GM19043 (cell line): ENCODE results near the gene C2orf42.
"Not testable (repeated sequence)": the region's sequence is repeated elsewhere in the genome, so short reads cannot be mapped to it uniquely, and the experiment has no call there.

Experiments
- ATAC-seq: cut with Tn5 transposase; IDR thresholded peaks from one replicate; pipeline ENCODE4 v1.9.1; 2021; ENCODE audit warnings: low read depth; ENCODE audit not compliant: unreplicated experiment

Gene C2orf42

DNA sequence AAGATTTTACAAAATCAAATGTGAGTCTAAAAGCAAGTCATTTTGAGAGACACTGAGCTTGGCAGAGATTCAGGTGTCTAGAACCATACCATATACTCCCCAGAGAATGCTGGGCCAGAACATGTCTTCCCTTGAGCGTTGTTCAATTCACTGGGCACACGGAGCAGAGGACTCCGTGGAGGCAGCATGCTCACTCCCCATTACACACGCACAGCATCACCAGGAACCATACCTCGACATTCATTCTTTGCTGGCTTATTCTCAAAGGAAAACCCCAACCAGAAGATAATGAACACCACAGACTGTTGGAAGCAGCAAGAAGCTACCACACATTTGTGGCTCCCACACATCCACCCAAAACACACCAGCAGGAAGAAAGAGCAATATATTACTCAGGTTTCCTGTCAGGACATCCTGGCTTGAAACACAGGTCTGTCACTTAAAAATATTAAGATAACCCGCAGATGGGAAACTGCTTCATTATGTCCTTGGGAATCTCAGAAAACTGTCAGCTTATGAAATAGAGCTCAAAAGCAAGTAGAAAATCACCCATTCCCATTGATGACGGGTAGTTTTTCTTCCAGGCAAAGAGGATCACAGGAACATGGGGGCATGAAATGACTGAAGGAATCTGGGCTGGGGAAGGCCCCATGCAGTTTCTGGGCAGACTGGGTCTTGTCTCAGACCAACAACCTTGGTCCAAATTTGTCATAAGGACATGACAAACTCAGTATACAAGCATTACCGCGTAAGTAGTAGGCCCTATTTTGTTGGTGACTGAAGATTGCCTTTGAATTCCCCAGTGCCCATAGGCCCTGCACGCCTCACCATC lies 57.1 kb downstream of the C2orf42 start:
- ATAC-seq: no peak

DNA sequence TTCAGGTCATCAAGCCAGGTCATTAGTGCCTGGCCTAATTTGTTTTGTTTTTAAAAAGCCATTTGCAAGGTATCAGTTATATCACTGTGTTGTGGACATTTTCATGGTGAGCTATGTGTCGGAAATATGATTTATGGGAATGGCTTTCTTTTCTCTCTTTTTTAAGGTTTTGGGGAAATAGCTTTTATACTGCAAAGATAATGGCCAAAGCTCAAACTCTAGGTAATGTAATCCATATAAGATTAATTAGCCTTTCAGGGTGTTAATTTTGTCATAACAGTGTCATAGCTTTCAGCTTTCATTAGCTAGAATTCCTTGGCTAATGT lies 57.7 kb downstream of the C2orf42 start:
- ATAC-seq: no peak

DNA sequence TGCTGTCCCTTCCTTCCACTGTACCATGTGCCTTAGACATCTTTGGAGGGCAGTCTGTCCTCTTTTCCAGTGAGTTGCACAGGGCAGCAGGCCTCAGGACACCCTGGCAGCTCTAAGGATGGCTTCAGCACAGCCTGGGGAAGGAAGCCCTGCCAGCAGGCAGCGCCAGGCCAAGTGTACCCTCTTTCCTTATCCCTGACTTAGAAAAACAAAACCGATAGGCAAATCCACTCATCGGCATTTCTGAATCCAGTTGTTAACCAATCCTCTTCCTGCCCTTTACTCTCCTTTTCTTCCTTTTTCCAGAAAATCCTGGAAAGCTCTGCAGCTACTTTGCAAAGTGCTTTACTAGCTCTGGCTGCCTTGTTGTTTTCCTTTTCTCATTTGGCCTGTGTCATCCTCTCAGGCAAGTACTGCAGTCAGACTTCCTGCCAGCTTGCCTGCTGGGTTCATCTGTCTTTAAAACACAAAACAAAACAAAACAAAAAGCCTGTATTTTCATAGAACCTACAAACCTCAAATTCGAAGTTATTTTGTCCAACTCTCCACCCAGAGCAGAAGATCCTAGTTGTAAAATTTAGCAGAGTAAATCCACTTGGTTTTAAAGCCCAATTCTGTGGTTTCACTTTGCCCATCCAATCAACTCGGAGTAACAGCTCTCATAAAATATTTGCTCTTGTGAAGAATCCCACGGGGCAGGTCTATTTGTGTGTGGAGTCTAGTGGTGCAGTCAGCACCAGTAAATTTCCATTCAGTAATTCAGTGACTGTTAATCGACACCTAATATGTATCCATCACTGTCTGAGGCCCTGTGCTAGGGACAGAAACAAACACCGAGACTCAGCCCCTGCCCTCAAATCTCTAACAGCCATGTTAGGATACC lies 58.3 kb downstream of the C2orf42 start:
- ATAC-seq: peak; percentile 68

DNA sequence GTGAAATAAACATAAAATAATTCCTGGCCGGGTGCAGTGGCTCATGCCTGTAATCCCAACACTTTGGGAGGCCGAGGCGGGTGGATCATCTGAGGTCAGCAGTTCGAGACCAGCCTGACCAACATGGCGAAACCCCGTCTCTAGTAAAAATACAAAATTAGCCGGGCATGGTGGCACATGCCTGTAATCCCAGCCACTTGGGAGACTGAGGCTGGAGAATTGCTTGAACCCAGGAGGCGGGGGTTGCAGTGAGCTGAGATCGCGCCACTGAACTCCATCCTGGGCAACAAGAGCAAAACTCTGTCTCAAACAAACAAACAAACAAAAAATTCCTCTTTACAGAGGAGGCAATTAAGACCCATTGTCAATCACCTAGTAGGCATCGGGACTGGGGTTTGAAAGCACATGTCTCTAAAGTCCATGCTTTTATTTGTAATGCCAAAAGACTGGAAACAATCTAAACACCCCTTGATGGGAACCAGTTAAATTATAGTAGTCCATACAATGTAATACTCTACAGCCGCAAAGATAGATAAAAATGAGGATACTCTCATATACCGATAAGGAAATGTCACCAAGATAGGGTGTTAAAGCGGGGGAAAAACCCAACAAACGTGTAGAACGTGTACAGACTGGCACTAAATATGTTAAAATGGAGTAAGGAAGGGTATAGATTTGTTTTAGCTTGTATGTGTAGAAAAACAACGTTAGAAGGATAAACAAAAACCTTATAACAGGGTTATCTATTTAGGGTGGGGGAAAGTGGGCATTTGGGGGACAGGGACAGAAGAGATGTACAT lies 59.3 kb downstream of the C2orf42 start:
- not testable (repeated sequence) for ATAC-seq

DNA sequence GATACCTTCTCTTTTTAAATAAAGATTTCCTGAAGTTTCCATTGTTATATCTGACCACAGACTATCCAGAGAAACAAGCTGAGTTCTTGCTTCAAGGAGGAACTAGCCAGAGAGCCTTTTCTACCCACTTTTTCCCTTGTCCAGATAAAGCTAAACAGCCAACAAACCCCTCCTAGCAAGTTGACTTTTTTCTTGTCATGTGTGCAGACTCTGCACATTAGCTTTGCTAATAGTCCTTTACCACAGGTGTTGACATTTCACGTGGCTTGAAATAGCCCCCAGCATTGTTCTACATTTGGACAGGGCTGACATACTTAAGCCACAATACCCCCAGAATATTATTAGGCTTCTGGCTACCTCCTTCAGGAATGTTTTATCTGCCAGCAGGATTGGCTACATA lies 62.8 kb downstream of the C2orf42 start:
- ATAC-seq: no peak

DNA sequence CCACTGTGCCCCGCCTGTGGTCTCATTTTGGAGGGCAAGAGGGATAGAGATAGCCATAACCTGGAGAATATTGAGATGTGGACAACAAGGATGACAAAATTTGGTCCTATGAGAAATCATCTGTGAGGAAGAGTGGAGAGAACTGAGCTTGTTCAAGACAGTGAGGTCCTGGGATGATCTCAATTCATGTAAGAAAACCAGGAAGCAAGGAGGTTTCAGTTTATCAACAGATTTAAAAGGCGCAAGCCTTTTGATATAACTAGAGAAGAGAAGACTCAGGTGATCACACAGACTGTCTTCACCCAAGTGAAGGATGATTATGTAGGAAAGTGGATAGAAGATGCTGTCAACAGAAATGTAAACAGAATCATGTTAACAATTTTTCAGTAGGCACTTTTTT lies 64.4 kb downstream of the C2orf42 start:
- no peak for ATAC-seq

DNA sequence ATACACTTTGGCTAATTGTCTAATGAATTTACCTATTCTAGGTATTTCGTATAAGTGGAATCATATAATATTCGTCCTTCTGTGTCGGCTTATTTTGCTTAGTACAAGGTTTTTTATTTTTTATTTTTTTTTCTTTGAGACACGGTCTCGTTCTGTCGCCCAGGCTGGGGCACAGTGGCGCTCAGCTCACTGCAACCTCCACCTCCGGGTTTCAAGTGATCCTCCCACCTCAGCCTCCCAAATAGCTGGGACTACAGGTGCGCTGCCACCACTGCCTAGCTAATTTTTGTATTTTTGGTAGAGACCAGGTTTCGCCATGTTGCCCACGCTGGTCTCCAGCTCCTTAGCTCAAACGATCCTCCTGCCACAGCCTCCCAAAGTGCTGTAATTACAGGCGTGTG lies 65.3 kb downstream of the C2orf42 start:
- ATAC-seq: no peak

DNA sequence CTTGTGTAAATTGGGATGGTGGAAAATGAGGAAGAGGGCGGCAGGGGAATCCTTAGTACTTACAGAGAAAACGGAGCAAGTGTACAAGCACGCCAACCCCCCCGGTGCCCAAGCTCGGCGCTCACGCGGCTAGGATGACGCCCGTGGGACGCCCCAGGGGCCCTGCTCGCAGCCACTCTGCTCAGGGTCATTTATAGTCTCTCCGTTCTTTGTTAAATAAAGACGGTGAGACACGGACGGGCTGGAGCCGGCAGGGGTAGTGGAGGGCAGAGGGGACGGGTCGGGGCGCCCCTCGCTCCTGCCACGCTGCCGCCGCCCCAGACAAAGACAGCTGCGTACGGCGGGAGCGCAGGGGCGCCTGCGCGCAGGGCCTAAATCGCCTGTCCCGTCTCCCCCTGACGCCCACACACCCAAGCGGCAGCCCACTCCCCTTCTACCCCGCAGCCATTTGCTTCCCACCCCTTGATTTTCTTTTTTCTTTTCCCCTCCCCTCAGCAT lies 65.8 kb downstream of the C2orf42 start:
- no peak for ATAC-seq

DNA sequence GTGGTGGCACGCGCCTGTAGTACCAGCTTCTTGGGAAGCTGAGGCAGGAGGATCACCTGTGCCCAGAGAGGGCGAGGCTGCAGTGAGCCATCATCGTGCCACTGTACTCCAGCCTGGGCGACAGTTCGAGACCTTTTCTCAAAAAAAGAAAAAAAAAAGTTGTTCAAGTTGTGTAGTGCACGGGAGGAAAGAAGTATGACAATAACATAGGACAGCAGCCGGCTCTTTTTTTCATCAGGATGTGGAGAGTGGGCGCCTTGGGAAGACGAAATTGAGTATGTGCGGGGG lies 67.0 kb downstream of the C2orf42 start:
- no peak for ATAC-seq

DNA sequence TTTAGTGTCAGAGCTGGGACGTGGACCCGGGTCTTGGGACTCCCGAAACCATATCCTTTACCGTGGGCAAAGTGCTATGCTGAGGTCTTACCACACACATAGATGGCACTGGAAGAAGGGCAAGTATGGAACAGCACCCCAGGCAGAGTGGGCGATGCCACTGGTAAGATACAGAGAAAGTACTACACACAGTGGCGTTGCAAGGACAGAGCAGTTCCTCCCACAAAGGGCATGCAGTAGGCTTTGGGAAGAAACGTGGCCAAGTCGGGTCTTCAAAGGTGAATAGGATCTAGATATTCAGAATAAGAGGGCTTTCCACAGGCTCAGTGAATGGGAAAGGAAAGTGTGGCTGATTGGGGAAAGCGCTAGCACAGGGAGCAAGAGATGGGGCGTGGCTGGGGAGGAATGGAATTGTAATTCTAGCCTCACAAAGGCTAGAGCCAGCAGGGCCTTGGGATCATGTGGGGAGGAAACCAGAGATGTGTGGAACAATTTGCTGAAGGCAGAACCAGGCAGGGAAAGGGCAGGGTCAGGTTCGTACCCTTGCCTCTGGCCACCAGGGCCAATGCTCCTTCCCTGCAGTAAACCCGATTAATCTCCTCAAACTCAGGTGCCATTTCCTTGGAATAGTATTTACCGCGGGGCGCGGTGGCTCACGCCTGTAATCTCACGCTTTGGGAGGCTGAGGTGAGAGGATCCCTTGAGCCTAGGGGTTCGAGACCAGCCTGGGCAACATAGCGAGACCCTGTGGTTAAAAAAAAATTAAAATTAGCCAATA lies 67.6 kb downstream of the C2orf42 start:
- ATAC-seq: no peak

DNA sequence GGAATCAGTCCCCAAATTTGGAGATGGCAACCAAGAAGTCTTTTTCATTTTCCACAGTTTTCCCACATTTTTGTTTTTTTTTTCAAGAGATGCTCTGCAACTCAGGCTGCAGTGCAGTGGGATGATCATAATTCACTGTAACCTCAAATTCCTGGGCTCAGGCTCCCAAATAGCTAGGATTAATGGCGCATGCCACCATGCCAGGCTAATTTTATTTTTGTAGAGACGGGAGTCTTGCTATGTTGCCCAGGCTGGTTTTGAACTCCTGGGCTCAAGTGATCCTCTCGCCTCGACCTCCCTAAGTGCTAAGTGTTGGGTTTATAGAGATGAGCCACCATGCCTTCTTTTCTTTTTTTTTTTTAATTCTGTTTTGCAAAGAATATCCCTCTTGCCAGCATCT lies 68.3 kb downstream of the C2orf42 start:
- no peak for ATAC-seq

DNA sequence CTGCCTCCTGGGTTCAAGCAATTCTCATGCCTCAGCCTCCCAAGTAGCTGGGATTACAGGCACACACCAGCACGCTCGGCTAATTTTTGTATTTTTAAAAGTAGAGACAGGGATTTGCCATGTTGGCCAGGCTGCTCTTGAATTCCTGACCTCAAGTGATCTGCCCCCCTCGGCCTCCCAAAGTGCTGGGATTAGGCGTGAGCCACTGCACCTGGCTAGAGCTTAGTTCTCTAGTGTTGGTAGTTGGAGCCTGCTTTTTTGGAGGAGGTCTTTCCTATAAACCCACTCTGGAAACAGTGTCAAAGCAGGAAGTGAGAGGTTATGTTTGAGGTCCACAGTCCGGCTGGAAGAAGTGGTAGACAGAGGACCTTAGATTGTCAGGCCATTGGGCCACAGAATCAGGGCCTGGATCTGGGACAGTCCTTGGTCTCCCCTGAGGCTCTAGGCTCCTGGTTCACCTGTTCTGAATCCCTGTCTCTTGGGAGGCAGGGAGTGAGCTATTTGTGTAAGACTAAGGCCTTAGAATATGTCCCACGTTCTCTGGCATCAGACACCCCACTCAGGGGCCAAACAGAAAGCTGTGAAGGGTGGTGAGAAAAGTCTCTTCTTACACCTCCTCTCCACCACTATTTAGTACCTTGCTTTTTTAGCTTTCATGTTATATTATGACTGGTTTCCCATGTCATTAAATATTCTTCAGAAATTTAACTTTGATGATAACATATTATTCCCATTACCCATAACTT lies 69.0 kb downstream of the C2orf42 start:
- ATAC-seq: no peak

DNA sequence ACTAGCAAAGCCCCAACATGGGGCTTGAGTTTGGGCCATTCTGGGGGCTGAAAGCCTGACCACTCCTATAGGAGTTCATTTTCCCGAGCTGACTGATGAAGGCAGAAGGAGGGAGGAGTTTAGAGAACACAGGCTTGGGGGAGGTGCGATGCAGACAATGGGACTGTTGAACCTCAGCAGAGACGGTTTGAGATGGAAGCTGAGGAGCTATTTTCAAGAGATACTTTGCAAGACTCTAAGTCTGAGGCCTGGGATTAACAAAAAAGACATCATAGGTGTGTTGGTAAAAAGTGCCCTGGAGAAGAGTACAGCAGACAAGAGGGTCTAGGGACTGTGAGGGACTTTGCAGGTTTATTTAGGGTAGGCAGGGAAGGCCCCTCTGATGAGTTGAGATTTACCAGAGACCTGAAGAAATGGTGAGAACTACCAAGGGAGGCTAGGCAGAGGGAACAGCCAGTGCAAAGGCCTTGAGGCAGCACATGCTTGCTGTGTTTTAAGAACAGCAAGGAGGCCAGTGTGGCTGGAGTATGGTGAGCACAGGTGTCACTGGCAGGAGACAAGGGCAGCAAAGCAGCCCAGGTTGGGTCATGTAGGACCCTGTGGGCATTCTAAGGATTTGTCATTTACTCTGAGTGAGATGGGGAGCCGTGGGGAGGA lies 71.9 kb downstream of the C2orf42 start:
- ATAC-seq: no peak

DNA sequence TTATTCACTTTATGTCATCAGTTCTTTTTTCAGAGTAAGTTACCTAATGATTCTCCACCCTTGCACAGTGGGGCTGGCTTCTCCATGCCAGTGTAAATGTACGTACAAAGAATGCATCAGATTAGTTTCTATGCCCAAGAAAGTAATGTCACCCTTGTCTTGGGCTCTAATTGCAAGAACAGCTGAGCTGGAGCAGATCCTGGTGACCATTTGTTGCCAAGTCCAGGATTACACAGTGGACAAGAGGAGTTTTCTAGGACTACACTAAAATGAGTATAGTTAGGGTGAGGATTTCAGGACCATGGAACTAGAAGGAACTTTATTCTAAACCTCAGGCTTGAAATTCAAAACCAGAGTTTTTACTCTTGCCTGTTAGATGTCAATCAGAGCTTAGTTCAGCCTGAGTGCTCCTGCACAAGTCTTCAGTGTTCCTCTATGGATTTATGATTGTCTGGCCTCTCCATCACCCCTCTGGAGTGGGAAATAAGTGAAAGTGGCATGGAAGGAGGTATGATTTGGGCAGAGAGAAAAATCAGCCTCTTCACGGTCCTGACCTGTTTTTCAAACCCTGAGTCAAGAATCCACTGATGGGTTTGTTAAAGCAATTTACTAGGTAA lies 73.8 kb downstream of the C2orf42 start:
- ATAC-seq: no peak

DNA sequence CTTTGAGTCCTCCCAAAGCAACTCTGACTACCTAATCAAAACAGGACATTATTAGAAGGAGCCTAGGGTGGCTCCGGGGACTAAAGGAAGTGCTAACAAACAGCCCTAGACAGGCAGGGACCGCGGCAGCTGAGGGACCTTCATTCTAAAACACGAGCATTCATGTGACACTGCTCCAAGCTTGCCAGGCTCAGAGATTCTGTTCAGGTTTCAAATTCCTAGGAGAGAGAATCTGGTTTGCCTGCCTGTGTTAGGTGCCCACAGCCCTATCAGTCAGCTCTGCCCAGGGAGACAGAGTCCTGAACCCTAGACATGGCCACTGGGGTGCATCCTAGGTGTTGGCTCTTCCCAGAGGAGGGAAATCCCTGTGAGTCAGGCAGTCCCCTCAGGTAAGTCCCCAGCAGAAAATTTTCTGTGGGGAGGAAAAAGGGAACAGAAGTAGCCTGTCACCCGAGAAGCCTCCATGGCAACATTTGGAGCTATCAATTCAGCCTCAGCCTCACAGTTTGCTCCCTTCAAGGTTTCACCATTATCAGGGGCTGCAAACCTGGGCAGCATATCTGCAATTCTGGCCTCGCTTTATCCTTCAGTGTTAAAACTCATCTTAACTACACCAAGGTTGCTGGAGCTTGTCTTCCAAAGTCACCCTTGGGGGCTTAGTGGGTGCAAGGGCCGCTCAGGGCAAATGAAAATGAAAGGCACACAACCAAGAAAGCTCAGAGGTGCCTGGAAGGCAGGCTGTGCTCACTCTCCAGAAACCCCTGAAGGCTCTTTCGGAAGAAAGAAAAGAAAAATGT lies 75.0 kb downstream of the C2orf42 start:
- ATAC-seq: peak; percentile 58

DNA sequence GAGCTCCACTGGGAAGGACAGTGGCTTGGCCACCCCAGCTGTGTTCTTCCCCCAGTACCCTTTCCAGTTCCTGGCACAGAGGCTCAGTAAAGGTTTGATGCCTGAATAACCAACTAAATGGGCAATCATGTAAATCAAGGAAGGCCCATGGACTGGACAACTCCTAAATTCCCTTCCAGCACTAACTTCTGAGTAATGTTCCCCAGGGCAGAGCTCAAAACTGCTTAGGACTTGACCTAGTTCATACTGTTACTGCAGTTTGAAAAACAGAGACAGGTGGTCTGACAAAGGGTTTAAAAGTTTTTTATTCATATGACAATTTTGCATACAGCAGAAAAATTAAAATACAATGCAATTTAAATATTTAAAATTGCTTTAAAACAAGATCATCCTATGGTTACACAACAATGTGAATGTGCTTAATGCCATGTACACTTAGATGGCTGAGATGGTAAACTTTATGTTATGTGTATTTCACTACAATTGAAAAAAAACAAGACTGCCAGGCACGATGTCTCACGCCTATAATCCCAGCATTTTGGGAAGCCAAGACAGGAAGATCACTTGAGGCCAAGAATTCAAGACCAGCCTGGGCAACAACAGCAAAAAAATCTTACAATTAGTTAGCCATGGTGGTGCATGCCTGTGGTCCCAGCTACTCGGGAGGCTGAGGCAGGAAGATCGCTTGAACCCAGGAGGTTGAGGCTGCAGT lies 77.3 kb downstream of the C2orf42 start:
- no peak for ATAC-seq
